A549 (cell line): ENCODE results near the gene SORBS1. TPM values are rescaled to one million over a fixed set of nuclear protein-coding genes. Genes with fewer than 3 reads are reported as not detected.

Experiments
- ATAC-seq, 2 experiments: fragments of 200-7000 bp in 1 of 2; fragments of >200 bp in 1 of 2; cut with Nextera tagmentation in 1 of 2; cut with Tn5 transposase in 1 of 2; 3 replicates each; pipeline versions ENCODE4 v1.8.0 to v1.9.1; 2018 to 2020; ENCODE audit warnings: mild to moderate bottlenecking in 1 of 2, moderate library complexity in 1 of 2
- CTCF ChIA-PET: fragments of 300-600 bp; sonication (Branson Sonifier 250); formaldehyde crosslinking; extraction: SDS; loops from one replicate; lab custom pipeline; 2021; ENCODE audit warnings: antibody characterized with exemption, inconsistent platforms; lab: Yijun Ruan, JAX
- POLR2A ChIA-PET: fragments of 350-600 bp; formaldehyde crosslinking; extraction: SDS; loops from one replicate; lab custom pipeline; 2021; ENCODE audit warnings: antibody characterized with exemption, inconsistent platforms; lab: Yijun Ruan, JAX
- DNase-seq, 2 experiments: peaks; one replicate each; pipeline versions ENCODE4 v3.0.0 to v3.0.0-alpha.2; 2011 to 2016; ENCODE audit warnings: low read depth in 1 of 2, low spot score in 1 of 2
- FAIRE-seq: peaks from 2 replicates; lab custom pipeline; 2011; peaks lifted over from hg19 to GRCh38; lab: Jason Lieb, UNC
- H3K27ac ChIP-seq, 2 experiments: fragments of >200 bp; sonication (Bioruptor Twin); formaldehyde crosslinking; 3 replicates each; pipeline ENCODE4 v1.5.1; 2016 to 2017
- H3K4me1 ChIP-seq: fragments of >200 bp; sonication (Bioruptor Twin); formaldehyde crosslinking; 3 replicates; pipeline ENCODE4 v1.6.1; 2016
- H3K4me2 ChIP-seq: fragments of >200 bp; sonication (Bioruptor Twin); formaldehyde crosslinking; 3 replicates; pipeline ENCODE4 v1.6.1; 2016
- H3K4me3 ChIP-seq: fragments of >200 bp; sonication (Bioruptor Twin); formaldehyde crosslinking; 3 replicates; pipeline ENCODE4 v1.5.1; 2016
- H3K9me3 ChIP-seq: fragments of >200 bp; sonication (Bioruptor Twin); formaldehyde crosslinking; 3 replicates; pipeline ENCODE4 v1.6.1; 2016
- BHLHE40 ChIP-seq: IDR thresholded peaks from 2 replicates; pipeline ENCODE4 v1.6.1; 2012; ENCODE audit warnings: low read depth, low read length, inconsistent platforms
- CBX8 ChIP-seq: fragments of 200-600 bp; sonication (generic); IDR thresholded peaks from 2 replicates; pipeline ENCODE4 v1.6.1; 2016
- CHD2 ChIP-seq: fragments of 150-350 bp; IDR thresholded peaks from 2 replicates; pipeline ENCODE4 v1.6.1; 2014; ENCODE audit warnings: low read length; ENCODE audit not compliant: partially characterized antibody
- EHF ChIP-seq: fragments of 250-450 bp; sonication (Bioruptor Pico); IDR thresholded peaks from 2 replicates; pipeline ENCODE4 v1.5.0; 2020; ENCODE audit warnings: mild to moderate bottlenecking
- EP300 ChIP-seq, 2 experiments: fragments of >200 bp; sonication (Bioruptor Twin); formaldehyde crosslinking; IDR thresholded peaks; 2 replicates in 1 of 2; 3 replicates in 1 of 2; pipeline ENCODE4 v1.6.1; 2016 to 2017
- ESRRA ChIP-seq: fragments of 150-350 bp; IDR thresholded peaks from 2 replicates; pipeline ENCODE4 v1.6.1; 2014; ENCODE audit warnings: mild to moderate bottlenecking, low read length, borderline replicate concordance
- FOSL2 ChIP-seq, 2 experiments: fragments of 450-650 bp in 1 of 2; fragments of >200 bp in 1 of 2; sonication (Bioruptor Twin) in 1 of 2; formaldehyde crosslinking; IDR thresholded peaks; 2 replicates each; pipeline versions ENCODE4 v1.5.0 to v1.6.1; 2016 to 2020; ENCODE audit warnings: mild to moderate bottlenecking in 1 of 2, moderate library complexity in 1 of 2
- FOXS1 ChIP-seq: fragments of 250-450 bp; sonication (Bioruptor Pico); IDR thresholded peaks from 2 replicates; pipeline ENCODE4 v1.5.0; 2020; ENCODE audit warnings: mild to moderate bottlenecking, moderate library complexity
- HDAC2 ChIP-seq: fragments of 200-600 bp; sonication (generic); IDR thresholded peaks from 2 replicates; pipeline ENCODE4 v1.6.1; 2016
- HEYL ChIP-seq: fragments of 250-450 bp; sonication (Bioruptor Pico); IDR thresholded peaks from 2 replicates; pipeline ENCODE4 v1.8.0; 2021; ENCODE audit warnings: mild to moderate bottlenecking, moderate library complexity
- JUNB ChIP-seq: fragments of >200 bp; sonication (Bioruptor Twin); formaldehyde crosslinking; IDR thresholded peaks from 2 replicates; pipeline ENCODE4 v1.6.1; 2016
- MAFK ChIP-seq: fragments of 450-650 bp; IDR thresholded peaks from 2 replicates; pipeline ENCODE4 v1.6.1; 2014; ENCODE audit not compliant: partially characterized antibody
- NR3C1 ChIP-seq: fragments of >200 bp; sonication (Bioruptor Twin); formaldehyde crosslinking; IDR thresholded peaks from 3 replicates; pipeline ENCODE4 v1.6.1; 2017
- POLR2A ChIP-seq: IDR thresholded peaks from 2 replicates; pipeline ENCODE4 v1.6.1; 2012; ENCODE audit warnings: mild to moderate bottlenecking, low read length
- POLR2AphosphoS2 ChIP-seq: conservative IDR thresholded peaks from 2 replicates; pipeline ENCODE4 v1.6.1; 2012; ENCODE audit warnings: low read length, improper control_type of control experiment, inconsistent platforms
- SMC3 ChIP-seq: fragments of >200 bp; sonication (Bioruptor Twin); formaldehyde crosslinking; IDR thresholded peaks from 3 replicates; pipeline ENCODE4 v1.6.1; 2018; ENCODE audit warnings: inconsistent platforms
- TFCP2L1 ChIP-seq: fragments of 250-450 bp; sonication (Bioruptor Pico); IDR thresholded peaks from 2 replicates; pipeline ENCODE4 v1.5.0; 2021; ENCODE audit warnings: mild to moderate bottlenecking
- TP53 ChIP-seq: fragments of 250-450 bp; sonication (Bioruptor Pico); IDR thresholded peaks from 2 replicates; pipeline ENCODE4 v1.5.0; 2021; ENCODE audit warnings: mild to moderate bottlenecking, moderate library complexity
- USF2 ChIP-seq: fragments of 450-650 bp; IDR thresholded peaks from 2 replicates; pipeline ENCODE4 v1.6.1; 2014; ENCODE audit warnings: antibody characterized with exemption
- ZSCAN20 ChIP-seq: fragments of 250-450 bp; sonication (Bioruptor Pico); IDR thresholded peaks from 2 replicates; pipeline ENCODE4 v1.8.0; 2022; ENCODE audit warnings: mild to moderate bottlenecking, moderate library complexity
- WGBS: methylation state at CpG from one replicate; pipeline ENCODE4 v1.1.6; 2017; ENCODE audit errors: missing lambda C conversion rate; 5-methylcytosine and 5-hydroxymethylcytosine counted together
- polyA plus RNA-seq, 4 experiments: library from polyadenylated mRNA; depleted of rRNA in 3 of 4; stranded (reverse); fragments of >200 nt; fragmentation: RNase III in 1 of 4; extraction: RNeasy Plus Mini Kit Qiagen cat#74134 plus additional on column Dnase treatment in 1 of 4; gene quantifications; 2 replicates in 3 of 4; 3 replicates in 1 of 4; pipeline ENCODE4 v1.2.3, GENCODE V29; 2011 to 2017
- TF ChIP-seq, protein P1 (sequence below): fragments of >200 bp; sonication (Bioruptor Twin); formaldehyde crosslinking; IDR thresholded peaks from 3 replicates; pipeline ENCODE4 v1.6.1; 2016
- TF ChIP-seq, protein P2 (sequence below): fragments of >200 bp; sonication (Bioruptor Twin); formaldehyde crosslinking; IDR thresholded peaks from 3 replicates; pipeline ENCODE4 v1.5.1; 2016

Gene SORBS1
- polyA plus RNA-seq, 2 of the 4 experiments (the other 2 are of a cell fraction) = 0.39 to 0.80 TPM

GRCh38 chr10:95501203-95502094 lies 59.7 kb downstream of the SORBS1 start:
- no peak overlapping the region for H3K4me3 ChIP-seq
- FAIRE-seq (no peak), ATAC-seq (no peak), DNase-seq (no peak)
- H3K27ac ChIP-seq = no peak overlapping the region
- H3K9me3 ChIP-seq = no peaks in the 10 kb centered on the region
- WGBS = 61% methylated on average over 9 of the region's 10 CpGs
- no peaks in the 10 kb centered on the region for H3K4me1 ChIP-seq
- ChIA-PET POLR2A (no interaction called here), CTCF (no interaction called here)
- no peak for TF ChIP-seq CBX8
- TF ChIP-seq HDAC2 = no peak
- TF ChIP-seq POLR2AphosphoS2 = no peak
- TF ChIP-seq JUNB = no peak
- no peak for TF ChIP-seq EP300 (IDR thresholded peaks at IDR 0.05)
- no peak for TF ChIP-seq FOSL2 (IDR thresholded peaks at IDR 0.05)
- TF ChIP-seq FOSL2 (CRISPR knock-in tag; IDR thresholded peaks at IDR 0.05) = no peak
- TF ChIP-seq USF2 = no peak
- TF ChIP-seq, protein P1, sequence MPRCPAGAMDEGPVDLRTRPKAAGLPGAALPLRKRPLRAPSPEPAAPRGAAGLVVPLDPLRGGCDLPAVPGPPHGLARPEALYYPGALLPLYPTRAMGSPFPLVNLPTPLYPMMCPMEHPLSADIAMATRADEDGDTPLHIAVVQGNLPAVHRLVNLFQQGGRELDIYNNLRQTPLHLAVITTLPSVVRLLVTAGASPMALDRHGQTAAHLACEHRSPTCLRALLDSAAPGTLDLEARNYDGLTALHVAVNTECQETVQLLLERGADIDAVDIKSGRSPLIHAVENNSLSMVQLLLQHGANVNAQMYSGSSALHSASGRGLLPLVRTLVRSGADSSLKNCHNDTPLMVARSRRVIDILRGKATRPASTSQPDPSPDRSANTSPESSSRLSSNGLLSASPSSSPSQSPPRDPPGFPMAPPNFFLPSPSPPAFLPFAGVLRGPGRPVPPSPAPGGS = no peak
- no peak for TF ChIP-seq BHLHE40
- no peak for TF ChIP-seq TFCP2L1 (CRISPR knock-in tag)
- TF ChIP-seq ZSCAN20 (CRISPR knock-in tag) = no peak
- H3K4me2 ChIP-seq = no peak overlapping the region

DNA sequence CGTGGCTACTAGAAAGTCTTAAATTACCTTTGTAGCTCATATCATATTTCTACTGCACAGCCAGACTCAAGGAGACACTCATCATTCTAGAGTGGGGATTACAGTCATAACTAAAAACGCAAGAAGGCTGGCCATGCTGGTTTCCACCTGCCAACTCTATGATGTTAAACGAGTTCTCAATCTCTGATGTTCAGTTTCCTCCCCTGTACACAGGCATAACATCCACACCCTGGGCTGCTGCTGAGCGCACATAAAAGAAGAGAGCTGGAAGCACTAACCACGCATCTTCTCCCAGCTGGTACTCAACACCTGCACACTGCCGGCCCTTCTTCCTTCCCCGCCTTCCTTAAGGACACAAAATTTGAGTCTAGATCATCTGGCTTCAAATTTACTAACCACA lies 60.5 kb downstream of the SORBS1 start:
- POLR2A ChIA-PET = no interaction called here
- no peak for FAIRE-seq
- Histone ChIP-seq H3K9me3 (no peaks in the 10 kb centered on the region), H3K4me3 (no peak overlapping the region)
- WGBS = 67% methylated on average over 7 of the region's 7 CpGs
- DNase-seq = no peak
- no peak for ATAC-seq
- TF ChIP-seq, protein P2, sequence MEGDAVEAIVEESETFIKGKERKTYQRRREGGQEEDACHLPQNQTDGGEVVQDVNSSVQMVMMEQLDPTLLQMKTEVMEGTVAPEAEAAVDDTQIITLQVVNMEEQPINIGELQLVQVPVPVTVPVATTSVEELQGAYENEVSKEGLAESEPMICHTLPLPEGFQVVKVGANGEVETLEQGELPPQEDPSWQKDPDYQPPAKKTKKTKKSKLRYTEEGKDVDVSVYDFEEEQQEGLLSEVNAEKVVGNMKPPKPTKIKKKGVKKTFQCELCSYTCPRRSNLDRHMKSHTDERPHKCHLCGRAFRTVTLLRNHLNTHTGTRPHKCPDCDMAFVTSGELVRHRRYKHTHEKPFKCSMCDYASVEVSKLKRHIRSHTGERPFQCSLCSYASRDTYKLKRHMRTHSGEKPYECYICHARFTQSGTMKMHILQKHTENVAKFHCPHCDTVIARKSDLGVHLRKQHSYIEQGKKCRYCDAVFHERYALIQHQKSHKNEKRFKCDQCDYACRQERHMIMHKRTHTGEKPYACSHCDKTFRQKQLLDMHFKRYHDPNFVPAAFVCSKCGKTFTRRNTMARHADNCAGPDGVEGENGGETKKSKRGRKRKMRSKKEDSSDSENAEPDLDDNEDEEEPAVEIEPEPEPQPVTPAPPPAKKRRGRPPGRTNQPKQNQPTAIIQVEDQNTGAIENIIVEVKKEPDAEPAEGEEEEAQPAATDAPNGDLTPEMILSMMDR = no peak
- TF ChIP-seq, all 56 proteins: peak for 0
- CTCF ChIA-PET = no interaction called here
- no peak overlapping the region for H3K4me2 ChIP-seq
- no peaks in the 10 kb centered on the region for H3K4me1 ChIP-seq
- no peak overlapping the region for H3K27ac ChIP-seq

DNA sequence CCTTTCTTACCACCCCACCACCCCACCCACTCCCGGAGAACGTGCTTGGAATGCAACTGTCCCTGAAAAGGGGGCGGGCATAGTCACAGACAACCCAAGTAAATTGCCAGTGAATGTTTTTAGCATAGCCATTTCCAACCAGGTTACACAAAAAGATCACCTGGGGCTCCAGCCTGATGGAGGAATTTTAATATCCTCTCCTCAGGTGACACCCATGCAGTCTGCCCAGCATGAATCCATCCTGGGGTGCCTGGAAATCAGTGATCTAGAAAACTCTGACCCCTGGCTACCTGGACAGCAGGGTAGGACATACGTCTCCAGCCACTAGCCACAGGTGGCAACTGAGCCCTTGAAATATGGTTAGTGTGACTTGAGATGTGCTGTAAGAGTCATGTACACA lies 61.1 kb downstream of the SORBS1 start:
- no peak for TF ChIP-seq ZSCAN20 (CRISPR knock-in tag)
- no peak for TF ChIP-seq CHD2
- TF ChIP-seq EP300 (IDR thresholded peaks at IDR 0.05) = no peak
- no peak for TF ChIP-seq MAFK
- no peak for TF ChIP-seq FOXS1 (CRISPR knock-in tag)
- TF ChIP-seq, protein P1 = no peak
- no peak for TF ChIP-seq HEYL (CRISPR knock-in tag)
- TF ChIP-seq SMC3 = no peak
- TF ChIP-seq POLR2A = no peak
- TF ChIP-seq ESRRA = no peak
- no peak for TF ChIP-seq TP53 (CRISPR knock-in tag)
- TF ChIP-seq EHF = no peak
- no peak for TF ChIP-seq NR3C1
- ATAC-seq (no peak), FAIRE-seq (no peak), DNase-seq (no peak)
- ChIA-PET CTCF (no interaction called here), POLR2A (no interaction called here)
- Histone ChIP-seq H3K27ac (no peak overlapping the region), H3K4me3 (no peak overlapping the region), H3K4me2 (no peak overlapping the region), H3K9me3 (no peaks in the 10 kb centered on the region), H3K4me1 (no peaks in the 10 kb centered on the region)
- WGBS = 78% methylated on average over 3 of the region's 4 CpGs
